ENCODE data around the gene CALB2. TPM values are rescaled to one million over a fixed set of nuclear protein-coding genes. Genes with fewer than 3 reads are reported as not detected.

Gene CALB2
- total RNA-seq, 1 experiment from 2014 or later: 5.5 TPM

GRCh38 chr16:71352466-71352865, 6.1 kb upstream of the CALB2 start:
- TF ChIP-seq ATF3 (IDR thresholded peaks at IDR 0.05): no peak
- TF ChIP-seq FOSL1 (IDR thresholded peaks at IDR 0.05; ENCODE audit: low read depth): no peak
- H3K4me1 ChIP-seq (ENCODE audit: control insufficient read depth in 1 of 2, insufficient read depth in 2 of 2, low read length in 2 of 2): peaks cover 0 to under 1% of the 10 kb centered on the region in 2 experiments; a peak in 1 of 4 replicates
- no peak overlapping the region for H3K27ac ChIP-seq (ENCODE audit: low read depth, low read length)
- ChIA-PET POLR2A (no interaction called here), RAD21 (ENCODE audit: low non-redundant PET in 1 of 2, low total read pairs in 2 of 2, uncharacterized antibody in 2 of 2, unreplicated experiment in 2 of 2) (no interaction called here), CTCF (no interaction called here)
- intact Hi-C loops (cut with micrococcal nuclease): no loop called here
- no peaks in the 10 kb centered on the region for H3K9me2 ChIP-seq (ENCODE audit: insufficient read depth)
- H3K36me3 ChIP-seq (ENCODE audit: control insufficient read depth in 1 of 2, insufficient read depth in 2 of 2, low read length in 2 of 2): no peaks in the 10 kb centered on the region
- H3K4me2 ChIP-seq (ENCODE audit: low read length): no peak overlapping the region
- no peaks in the 10 kb centered on the region; the same call in 1 of the 2 replicates for H3K27me3 ChIP-seq (ENCODE audit: insufficient read depth, low read length)
- no peaks in the 10 kb centered on the region for H3K79me2 ChIP-seq (ENCODE audit: insufficient read depth, low read length)
- H3K9me3 ChIP-seq (ENCODE audit: control insufficient read depth in 1 of 2, insufficient read depth in 1 of 2, low read depth in 1 of 2, low read length in 2 of 2): no peaks in the 10 kb centered on the region
- no peak for DNase-seq (ENCODE audit: low read depth, low spot score)
- no peak overlapping the region for H3K9ac ChIP-seq (ENCODE audit: low read length)
- BruUV-seq (replicated peaks): no TSS peak
- no peak overlapping the region for H2AFZ ChIP-seq (ENCODE audit: low read depth, low read length, poor library complexity, severe bottlenecking)
- H3K4me3 ChIP-seq (replicated peaks in 1 of 2; ENCODE audit: low read depth in 1 of 2, low read length in 2 of 2): no peak overlapping the region
- no peaks in the 10 kb centered on the region for H4K20me1 ChIP-seq (ENCODE audit: insufficient read depth)
- ATAC-seq: no peak

- TF ChIP-seq, protein P1, sequence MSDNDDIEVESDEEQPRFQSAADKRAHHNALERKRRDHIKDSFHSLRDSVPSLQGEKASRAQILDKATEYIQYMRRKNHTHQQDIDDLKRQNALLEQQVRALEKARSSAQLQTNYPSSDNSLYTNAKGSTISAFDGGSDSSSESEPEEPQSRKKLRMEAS (IDR thresholded peaks at IDR 0.05): no peak
- TF ChIP-seq RAD21 (IDR thresholded peaks at IDR 0.05; ENCODE audit: low read depth) (no peak), ATF3 (IDR thresholded peaks at IDR 0.05) (no peak), SRF (IDR thresholded peaks at IDR 0.05; ENCODE audit: low read depth) (no peak)
- ATAC-seq (no peak), DNase-seq (ENCODE audit: low read depth, low spot score) (no peak)
- Histone ChIP-seq H4K20me1 (ENCODE audit: insufficient read depth) (no peaks in the 10 kb centered on the region), H3K9ac (ENCODE audit: low read length) (no peak overlapping the region), H3K9me3 (ENCODE audit: control insufficient read depth in 1 of 2, insufficient read depth in 1 of 2, low read depth in 1 of 2, low read length in 2 of 2) (no peaks in the 10 kb centered on the region), H3K4me3 (replicated peaks in 1 of 2; ENCODE audit: low read depth in 1 of 2, low read length in 2 of 2) (no peak overlapping the region), H3K27ac (ENCODE audit: low read depth, low read length) (no peak overlapping the region), H3K27me3 (ENCODE audit: insufficient read depth, low read length) (no peaks in the 10 kb centered on the region; the same call in 1 of the 2 replicates), H3K79me2 (ENCODE audit: insufficient read depth, low read length) (no peaks in the 10 kb centered on the region), H2AFZ (ENCODE audit: low read depth, low read length, poor library complexity, severe bottlenecking) (no peak overlapping the region), H3K36me3 (ENCODE audit: control insufficient read depth in 1 of 2, insufficient read depth in 2 of 2, low read length in 2 of 2) (no peaks in the 10 kb centered on the region), H3K9me2 (ENCODE audit: insufficient read depth) (no peaks in the 10 kb centered on the region), H3K4me1 (ENCODE audit: control insufficient read depth in 1 of 2, insufficient read depth in 2 of 2, low read length in 2 of 2) (peaks cover 0 to 6% of the 10 kb centered on the region in 2 experiments; a peak in 2 of 4 replicates), H3K4me2 (ENCODE audit: low read length) (no peak overlapping the region)
- RAD21 ChIA-PET (ENCODE audit: low non-redundant PET in 1 of 2, low total read pairs in 2 of 2, uncharacterized antibody in 2 of 2, unreplicated experiment in 2 of 2): no interaction called here
- intact Hi-C loops (cut with micrococcal nuclease): no loop called here
- no TSS peak for BruUV-seq (replicated peaks)
- CTCF ChIA-PET: interaction anchor here (1.2 to 3.3 kb wide), 2 partner anchors 15 to 42 kb away, joined by 3 to 12 read pairs; no protein-coding TSS in a partner anchor
- POLR2A ChIA-PET: no interaction called here
Observed at GRCh38 chr16:71352963-71353460, 5.5 kb upstream of the CALB2 start.
